GM20431 (cell line): ENCODE measurements around the gene CNOT1.

Experiments used
- in situ Hi-C: fragments of 300-500 bp; cut with MseI, MboI; formaldehyde crosslinking; loops from one replicate; pipeline ENCODE4 v1.15.0; 2020; ENCODE audit warnings: low sequenced_read_pairs; ENCODE audit not compliant: unreplicated experiment

The CNOT1 gene

DNA sequence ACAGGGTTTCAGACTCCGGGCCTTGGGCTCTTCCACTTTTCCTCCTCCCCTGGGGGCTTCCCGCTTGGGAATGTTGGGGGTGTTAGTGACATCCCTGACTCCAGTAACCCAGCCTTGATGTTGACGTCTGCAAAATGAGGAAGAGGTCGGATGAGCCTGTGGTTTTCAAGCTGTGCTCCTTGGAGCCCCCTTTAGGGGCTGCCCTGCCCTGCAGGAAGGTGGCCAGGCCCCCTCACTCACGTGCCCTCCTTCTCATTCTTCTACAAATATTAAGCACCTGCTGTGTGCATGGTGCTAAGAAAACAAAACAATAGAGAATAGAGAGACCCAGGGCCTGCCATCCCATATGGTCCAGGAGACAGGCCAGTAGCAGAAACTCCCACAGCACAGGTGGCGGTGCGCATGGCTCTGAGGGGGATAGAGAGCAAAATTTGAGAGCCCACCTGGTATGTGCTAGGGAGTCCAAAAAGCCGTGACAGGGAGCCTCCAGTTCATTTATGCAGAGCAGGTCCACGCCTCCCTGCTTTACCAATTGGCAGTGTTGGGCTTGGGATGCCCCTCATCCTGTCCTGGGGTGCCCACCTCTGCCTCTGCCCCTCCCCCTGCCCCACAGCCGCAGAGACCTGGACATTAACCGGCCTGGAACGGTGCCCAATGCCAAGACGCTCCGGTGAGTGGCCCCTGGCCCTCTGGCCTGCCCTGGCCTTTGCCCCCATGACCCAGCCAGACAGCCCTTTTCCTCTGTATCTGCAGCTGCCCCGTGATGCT is 122.2 kb downstream of the CNOT1 start:
- in situ Hi-C loops = no loop called here

DNA sequence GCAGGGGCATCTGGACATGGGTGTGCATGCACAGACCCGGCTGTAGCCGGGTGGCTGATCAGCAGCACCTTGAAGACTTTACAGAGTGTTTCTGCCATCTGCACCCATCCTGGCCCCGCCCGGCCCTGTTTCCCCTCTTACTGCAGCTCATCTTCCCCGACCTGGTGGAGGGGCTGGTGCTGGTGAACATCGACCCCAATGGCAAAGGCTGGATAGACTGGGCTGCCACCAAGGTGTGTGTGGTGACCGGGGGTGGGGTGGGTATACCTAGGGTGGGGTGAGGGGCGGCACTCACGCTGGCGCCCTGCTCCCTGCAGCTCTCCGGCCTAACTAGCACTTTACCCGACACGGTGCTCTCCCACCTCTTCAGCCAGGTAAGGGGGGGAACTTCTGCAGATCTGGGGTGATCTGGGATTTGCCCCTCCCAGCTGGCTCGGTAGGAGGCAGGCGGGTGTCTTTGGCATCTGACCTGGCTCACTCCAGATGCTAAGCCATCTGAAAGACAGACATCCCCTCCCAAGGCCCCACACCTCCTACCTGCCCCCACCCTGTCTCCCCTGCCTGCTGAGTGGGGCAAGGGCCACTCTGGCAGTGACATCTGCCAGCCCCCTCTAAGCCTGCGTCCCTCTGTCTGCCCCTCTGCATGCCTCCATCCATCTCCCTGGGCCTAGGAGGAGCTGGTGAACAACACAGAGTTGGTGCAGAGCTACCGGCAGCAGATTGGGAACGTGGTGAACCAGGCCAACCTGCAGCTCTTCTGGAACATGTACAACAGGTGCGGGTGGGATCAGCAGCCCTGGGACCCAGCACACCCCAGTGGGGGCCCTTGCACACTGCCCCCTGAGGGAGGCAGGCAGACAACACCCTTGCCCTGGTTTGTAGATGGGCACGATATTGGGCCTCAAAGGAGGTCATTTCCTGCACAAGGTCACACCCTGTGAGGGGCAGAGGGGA is 123.1 kb downstream of the CNOT1 start:
- in situ Hi-C loops = no loop called here

DNA sequence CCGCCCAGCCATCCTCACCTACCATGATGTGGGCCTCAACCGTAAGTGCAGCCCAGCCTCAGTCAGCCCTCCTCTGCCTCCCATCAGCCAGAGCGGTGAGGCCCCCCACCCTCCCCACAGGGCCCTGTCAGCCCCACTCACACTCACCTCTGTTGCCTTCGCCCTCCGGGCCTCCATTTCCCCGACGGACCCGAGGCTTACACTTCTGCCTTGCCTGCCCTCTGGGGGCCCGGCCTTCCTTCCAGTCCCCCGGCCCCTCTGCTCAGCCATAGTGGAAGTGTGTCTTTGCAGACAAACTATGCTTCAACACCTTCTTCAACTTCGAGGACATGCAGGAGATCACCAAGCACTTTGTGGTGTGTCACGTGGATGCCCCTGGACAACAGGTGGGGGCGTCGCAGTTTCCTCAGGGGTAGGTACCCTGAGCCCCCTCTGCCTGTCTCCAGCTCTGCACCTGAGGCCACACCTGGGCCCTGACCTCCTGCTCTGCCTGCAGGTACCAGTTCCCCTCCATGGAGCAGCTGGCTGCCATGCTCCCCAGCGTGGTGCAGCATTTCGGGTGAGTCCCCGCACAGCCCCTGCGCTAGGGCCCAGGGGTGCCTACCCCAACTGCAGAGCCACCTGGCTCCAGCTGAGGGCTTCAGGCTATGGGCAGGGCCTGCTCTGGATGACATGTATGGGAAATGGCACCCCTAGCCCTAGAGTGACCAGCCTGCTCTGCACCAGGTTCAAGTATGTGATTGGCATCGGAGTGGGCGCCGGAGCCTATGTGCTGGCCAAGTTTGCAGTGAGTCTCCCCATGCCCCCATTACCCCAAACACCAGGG is 125.5 kb downstream of the CNOT1 start:
- in situ Hi-C loops = no loop called here

DNA sequence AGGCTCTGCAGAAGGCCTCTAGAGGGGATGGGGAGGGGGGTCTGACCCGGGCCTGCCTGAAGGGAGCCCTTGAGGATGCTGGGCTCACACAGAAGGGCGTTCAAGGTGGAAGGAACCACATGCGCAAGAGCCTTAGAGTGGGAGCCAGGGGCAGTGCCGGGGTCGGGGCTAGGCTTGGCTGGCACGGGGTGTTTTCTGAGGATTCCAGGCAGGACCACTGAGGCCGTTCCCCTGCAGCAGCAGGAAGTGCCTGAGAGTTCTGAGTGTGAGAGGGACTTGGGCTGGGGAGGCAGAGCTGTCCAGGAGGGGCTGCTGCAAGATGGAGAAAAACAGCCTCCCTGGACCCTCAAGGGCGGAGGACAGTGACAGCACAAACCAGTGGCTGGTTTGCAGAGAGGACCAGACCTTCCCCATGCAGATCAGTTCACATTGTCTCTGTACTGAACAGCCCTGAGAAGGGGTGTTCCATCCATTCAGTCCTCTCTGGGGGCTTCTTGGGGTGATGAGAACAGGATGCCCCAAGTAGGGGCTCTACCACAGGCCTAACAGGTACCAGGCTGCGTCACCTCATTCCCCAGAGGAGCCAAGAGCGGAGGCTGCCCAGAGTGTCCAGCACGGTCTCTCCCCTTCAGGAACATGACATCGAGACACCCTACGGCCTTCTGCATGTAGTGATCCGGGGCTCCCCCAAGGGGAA is 126.3 kb downstream of the CNOT1 start:
- in situ Hi-C loops = no loop called here

DNA sequence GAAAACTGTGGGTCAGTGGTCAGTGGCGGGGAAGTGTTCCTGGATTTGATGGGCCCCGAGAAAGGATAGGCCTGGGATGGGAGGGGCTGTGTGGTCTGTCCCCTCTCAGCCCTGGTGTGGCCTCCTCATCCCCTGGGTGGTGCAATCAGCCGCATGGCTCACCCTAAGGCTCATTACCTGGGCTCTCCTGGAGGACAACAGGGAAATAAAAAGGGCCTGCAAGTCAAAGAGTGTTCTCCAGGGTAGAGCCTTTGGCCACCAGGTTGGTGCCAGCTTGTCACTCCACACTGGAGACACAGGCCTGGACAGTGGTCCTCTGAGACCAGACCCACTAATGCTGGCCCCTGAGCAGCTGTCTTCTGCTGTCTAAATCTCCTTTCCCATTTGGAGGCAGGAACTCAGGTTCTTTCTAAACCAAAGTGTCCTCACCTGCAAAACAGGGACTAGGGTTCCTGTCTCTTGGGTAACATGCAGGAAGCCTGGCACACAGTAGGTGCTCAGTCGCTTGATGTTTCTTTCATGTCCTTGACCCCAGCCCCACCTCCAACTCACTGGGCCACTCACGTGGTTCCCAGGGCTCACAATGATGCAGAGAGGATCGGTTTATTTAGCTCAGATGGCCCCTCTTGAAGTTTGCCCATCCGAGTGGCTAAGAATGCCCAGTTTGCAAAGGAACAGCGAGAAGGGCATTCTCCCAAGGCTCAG is 127.3 kb downstream of the CNOT1 start:
- in situ Hi-C loops = no loop called here

DNA sequence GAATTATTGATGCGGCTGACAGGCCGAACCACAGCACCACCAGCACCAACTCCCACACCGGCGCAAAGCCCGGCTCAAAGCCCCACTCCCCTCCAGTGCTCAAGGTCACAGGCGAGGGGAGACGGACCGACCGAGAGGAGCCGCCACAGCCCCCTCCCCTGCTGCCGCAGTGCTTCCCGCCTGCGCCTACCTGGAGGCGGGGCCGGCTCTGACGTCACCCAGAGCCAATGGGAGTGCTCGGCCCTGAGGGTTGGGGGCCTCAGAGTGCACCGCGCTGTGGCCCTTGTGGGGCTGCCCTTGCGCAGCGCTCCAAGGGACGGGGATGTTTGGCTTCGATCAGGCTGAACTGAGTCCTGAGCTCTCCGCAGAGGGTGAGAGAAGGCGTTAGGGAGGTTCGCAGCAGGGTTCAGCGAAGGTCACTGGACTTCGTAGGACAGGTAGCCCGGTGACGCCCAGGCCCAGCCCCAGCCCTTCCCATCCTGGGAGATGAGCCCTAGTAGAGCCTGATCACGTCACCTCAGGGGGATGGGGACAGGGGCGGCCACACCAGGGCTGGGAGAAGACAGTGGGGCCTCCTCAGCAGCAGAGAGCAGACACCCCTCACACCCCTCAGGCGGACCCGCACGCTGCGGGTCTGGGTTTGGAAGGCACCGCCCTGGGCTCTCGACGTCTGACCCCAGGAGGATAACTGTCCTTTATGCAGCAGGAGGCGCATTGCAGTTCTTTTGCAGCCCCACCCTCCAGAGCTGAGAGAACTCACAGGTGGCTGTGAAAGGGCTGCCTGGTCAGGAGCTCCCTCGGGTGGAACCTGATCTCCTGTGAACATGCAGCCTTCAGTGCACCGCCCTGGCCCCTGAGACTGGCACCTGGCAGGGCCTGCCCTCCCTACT is 128.1 kb downstream of the CNOT1 start:
- in situ Hi-C loops = no loop called here

DNA sequence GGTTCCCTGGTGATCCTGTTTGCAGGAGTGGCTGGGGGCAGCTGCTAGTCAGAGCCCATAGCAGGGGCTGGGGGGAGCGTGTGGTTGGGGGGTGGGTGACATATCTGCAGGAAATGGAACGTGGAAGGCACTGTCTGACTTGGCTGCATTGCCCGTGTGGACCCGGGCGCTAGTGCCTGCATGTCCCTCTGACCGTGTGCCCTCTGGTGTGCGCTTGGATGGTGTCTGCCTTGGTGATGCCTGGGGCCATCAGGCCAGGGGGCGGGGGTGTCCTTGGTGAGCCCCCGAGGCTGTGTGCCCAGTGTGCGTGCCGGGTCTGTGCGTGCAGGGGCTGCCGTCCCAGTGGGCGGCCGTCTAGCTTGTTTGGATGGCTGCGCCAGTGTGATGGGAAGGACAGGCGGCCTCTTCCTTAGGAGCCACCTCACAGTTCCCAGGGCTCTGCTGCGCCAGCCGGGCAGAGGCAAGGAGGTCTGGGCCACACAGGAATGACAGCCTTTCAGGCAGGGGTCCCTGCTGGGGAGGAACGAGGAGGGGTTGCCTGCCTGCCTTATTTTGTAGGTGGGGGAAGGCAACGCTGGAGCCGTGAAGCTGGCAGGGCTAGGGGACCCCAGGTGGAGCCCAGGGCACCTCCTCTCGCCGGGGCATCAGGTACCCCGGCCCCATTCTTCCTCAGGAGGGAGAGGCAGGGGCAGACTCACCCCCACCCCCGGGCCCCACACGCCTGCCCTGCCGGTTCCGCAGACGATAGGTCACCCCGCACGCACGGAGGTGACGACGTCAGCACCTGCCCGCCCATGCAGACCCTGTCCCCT is 129.0 kb downstream of the CNOT1 start:
- in situ Hi-C loops = no loop called here

DNA sequence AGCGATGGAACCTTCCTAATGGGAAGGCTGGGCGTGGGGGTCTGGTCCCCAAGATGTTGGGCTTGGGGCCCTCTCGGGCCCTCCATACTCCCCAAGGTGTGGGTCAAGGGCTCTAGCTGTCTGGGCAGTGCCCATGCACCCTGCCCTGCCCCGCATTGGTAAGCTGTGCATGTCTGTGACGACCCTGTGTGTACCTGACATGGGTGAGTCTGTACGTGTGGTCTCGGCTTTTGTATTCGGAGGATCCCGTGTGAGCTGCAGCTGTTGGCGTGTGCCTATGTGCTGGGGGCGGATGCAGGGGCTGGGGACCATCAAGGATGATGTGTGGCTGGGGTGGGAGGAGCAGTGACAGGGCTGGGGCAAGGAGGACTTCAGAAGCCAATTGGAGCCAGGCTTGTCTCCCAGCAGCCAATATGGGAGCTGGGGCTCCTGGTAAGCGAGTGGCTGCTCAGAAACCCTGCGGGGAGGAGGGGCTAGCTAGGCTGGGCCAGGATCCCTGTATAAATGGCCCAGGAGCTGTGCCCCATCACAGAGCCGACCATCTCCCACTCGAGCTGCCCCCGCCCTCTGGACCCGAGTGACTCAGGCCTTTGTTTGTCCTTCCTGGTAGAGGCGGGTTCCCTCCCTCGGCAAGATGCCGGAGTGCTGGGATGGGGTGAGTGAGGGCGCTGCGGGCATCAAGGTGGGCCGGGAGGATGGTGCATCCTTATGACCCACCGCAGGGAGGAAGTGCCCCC is 129.8 kb downstream of the CNOT1 start, which contains the start of gene NDRG4:
NDRG4 (plus strand) TSS at position 529 of the 737 bp plus-strand sequence; CDS start at position 635, 106 bp downstream.
- in situ Hi-C loops = no loop called here

DNA sequence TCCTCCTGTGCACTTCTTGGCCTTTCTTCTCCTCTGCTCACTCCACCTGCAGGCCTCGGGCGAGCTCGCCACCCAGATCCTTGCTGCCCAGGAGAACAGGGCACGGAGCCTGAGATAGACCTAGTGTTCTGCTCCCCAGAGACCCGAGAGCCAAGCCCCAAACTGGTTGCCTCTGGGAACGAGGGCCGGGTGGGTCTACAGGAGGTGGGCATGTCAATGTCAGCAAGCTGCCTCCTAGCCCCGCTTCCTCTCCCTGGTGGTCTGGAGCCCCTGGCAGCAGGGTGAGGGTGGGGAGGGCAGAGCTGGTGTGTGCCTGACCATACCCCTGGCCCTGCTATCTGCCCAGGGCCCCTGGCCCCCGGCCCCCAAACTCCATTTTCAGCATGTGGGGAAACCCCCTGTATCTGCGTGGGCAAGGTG is 130.5 kb downstream of the CNOT1 start:
- in situ Hi-C loops = no loop called here

DNA sequence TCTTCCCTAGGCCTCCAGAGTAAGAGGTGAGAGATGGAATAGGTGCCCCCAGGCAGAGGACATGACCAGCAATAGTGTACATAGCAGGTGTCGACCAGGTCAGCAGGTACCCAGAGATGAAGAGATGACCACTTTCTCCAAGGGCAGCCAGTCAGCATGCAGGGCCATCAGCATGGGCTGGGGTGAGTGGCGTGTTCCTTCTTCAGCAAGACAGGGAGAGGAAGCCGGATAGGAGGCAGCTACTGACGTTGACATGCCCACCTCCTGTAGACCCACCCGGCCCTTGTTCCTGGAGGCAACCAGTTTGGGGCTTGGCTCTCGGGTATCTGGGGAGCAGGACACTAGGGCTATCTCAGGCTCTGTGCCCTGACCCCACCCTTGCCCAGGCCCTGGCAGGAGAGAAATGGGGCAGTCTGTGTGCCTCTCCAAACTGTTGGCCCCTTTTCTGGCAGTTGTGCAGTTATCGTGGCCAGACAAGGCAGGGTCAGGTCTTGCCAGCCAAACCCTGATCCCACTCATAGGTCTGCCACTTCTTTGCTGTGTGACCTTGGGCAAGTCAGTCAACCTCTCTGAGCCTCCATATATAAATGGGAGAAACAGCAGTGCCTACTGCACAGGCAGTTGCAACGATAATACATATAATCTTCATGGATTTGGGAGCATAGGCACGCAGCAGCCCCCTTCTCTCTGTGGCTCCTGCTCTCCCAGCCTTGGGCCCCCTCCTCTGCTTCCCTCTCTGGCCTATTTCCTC is 131.1 kb downstream of the CNOT1 start:
- in situ Hi-C loops = no loop called here

DNA sequence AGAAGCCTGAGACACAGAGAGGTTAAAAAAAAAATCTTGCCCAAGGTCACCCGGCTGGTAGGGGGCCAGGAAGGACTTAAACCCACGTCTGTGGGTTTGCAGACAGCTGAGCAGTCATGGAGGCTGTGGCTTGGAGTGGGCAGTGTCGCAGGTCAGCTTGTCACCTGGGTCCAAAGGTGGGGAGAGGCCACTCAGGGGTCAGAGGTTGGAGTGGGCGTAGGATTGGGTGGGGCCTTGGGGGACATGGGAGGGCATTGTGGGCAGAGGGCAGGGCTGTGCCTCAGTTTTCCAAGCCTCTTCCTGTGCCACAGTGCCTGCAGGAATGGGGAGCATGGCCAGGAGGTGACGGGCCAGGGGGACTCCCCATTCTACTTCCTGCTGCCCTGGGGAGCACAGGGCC is 131.7 kb downstream of the CNOT1 start:
- in situ Hi-C loops = no loop called here

DNA sequence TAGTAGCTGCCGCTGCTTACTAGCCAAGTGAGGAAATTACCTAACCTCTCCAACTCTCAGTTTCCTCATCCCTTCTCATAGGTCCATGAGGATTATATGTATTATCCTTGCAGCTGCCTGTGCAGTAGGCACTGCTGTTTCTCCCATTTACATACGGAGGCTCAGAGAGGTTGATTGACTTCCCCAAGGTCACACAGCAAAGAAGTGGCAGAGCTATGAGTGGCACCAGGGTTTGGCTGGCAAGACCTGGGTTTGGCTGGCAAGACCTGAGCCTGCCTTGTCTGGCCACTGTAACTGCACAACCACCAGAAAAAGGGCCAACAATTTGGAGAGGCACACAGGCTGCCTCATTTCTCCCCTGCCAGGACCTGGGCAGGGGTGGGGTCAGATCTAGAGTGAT is 132.2 kb downstream of the CNOT1 start:
- in situ Hi-C loops = no loop called here

DNA sequence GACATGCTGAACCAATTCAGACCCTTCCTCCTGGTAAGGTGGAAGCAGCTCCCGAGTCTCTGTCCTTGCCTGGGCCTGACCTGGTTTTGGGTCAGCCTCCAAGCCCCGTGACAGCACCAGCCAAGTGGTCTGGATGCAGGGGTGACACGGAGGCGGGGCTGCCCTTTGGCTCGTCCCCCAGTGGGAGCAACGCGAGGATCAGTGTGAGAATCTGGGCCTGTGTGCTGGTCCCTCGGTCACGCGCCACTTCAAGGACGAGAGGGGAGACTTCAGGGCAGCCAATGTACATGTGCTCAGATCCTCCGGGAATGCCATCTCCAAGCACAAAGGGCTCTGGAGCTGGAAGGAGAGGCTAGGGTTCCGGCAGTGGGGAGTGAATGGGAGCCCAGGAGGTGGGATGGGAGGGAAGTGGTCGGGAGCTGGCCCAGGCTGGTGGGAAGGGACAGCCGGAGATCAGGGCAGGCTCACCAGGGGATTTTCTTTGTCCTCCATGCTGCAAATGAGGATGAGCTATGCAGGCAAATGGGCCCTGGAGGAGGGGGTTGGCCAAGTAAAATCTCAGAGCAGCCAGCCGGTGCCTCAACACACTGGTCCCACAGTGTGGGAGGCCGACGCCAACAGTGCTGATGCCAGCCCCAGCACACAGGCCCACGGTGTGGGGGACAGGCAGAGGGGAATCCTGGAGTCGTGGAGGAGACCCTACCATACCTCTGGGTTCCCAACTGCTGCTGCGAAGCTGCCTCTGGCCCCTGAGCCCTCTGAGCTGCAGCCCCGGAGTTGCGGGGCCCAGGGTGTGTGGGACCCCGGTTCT is 133.9 kb downstream of the CNOT1 start:
- in situ Hi-C loops = no loop called here

DNA sequence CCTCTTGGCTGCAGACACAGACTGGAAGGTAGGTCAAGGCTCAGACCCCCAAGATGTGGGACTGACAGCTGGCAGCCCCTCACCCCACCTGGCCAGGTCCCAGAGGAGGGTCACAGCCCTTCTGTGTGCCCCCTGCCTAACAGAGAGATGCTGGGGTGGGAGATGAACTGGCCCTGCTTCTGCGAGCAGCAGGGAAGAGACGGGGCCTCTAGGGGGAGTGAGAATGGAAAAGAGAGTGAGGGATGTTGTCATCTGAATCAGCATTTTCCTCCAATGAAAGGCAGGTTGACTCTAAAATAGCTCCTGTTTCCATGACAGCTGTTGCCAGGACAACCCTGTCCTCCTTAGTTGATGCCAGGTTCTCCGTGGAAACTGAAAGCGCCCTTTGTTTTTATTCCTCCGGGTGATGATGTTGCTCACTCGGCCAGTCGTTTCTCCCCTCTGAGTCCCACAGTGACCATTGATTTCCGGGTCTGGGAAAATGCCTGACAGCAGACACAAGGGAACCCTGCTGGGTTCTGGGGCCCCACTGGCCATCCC is 134.6 kb downstream of the CNOT1 start:
- in situ Hi-C loops = no loop called here
